Gastrocnemius medialis (tissue), 4 donors: ENCODE results near the gene MTCL1. TPM values are rescaled to one million over a fixed set of nuclear protein-coding genes. Genes with fewer than 3 reads are reported as not detected.
A peak's percentile ranks its signal among the peaks of the same experiment; 100 is the strongest.

Experiments
- ATAC-seq, 2 donors: fragments of 150-250 bp; one replicate each; pipeline ENCODE4 v1.9.1; 2016
- DNase-seq, 2 donors: peaks; one replicate each; pipeline ENCODE4 v3.0.0-alpha.2; 2019
- H3K27ac ChIP-seq, 4 donors: fragments of 200-600 bp; sonication (generic); 1 replicate in 1 of 4; 2 replicates in 3 of 4; pipeline ENCODE4 v1.5.1; 2016 to 2018; ENCODE audit warnings: mild to moderate bottlenecking in 2 of 4, moderate library complexity in 1 of 4
- H3K27me3 ChIP-seq, 3 donors: fragments of 200-600 bp; sonication (generic) in 2 of 3; 1 replicate in 1 of 3; 2 replicates in 2 of 3; pipeline versions ENCODE4 v1.5.1 to v1.6.0; 2016 to 2019; ENCODE audit warnings: mild to moderate bottlenecking in 1 of 3, moderate library complexity in 1 of 3
- H3K36me3 ChIP-seq, 2 donors: fragments of 200-600 bp; sonication (generic) in 1 of 2; one replicate each; pipeline ENCODE4 v1.5.1; 2017 to 2018
- H3K4me1 ChIP-seq, 2 donors: fragments of 200-600 bp; sonication (generic) in 1 of 2; one replicate each; pipeline ENCODE4 v1.5.1; 2016 to 2017; ENCODE audit warnings: mild to moderate bottlenecking in 2 of 2
- H3K4me3 ChIP-seq, 4 donors: fragments of 200-600 bp; sonication (generic) in 3 of 4; 1 replicate in 1 of 4; 2 replicates in 3 of 4; pipeline ENCODE4 v1.5.1; 2016 to 2019; ENCODE audit warnings: mild to moderate bottlenecking in 2 of 4
- H3K9me3 ChIP-seq, 3 donors: fragments of 200-600 bp; sonication (generic) in 2 of 3; 1 replicate in 1 of 3; 2 replicates in 2 of 3; pipeline ENCODE4 v1.5.1; 2016 to 2019
- CTCF ChIP-seq, 5 experiments: fragments of 450-650 bp in 3 of 5; fragments of 200-600 bp in 2 of 5; sonication (generic) in 2 of 5; IDR thresholded peaks in 4 of 5; conservative IDR thresholded peaks in 1 of 5; 1 replicate in 4 of 5; 2 replicates in 1 of 5; pipeline ENCODE4 v1.5.1; 2016 to 2019; ENCODE audit warnings: antibody characterized with exemption in 5 of 5, mild to moderate bottlenecking in 3 of 5, moderate library complexity in 3 of 5
- POLR2A ChIP-seq, 2 donors: fragments of 450-650 bp; IDR thresholded peaks; one replicate each; pipeline ENCODE4 v1.6.1; 2017; ENCODE audit warnings: antibody characterized with exemption in 2 of 2, mild to moderate bottlenecking in 2 of 2, moderate library complexity in 2 of 2
- in situ Hi-C, 4 donors: fragments of 200-750 bp; cut with MboI; loops; one replicate each; pipeline versions ENCODE4 v1.15.0 to v1.8.0; 2017; ENCODE audit warnings: low sequenced_read_pairs in 4 of 4
- intact Hi-C: fragments of 100-400 bp; cut with DNase I; formaldehyde crosslinking; loops from one replicate; pipeline ENCODE4 v1.15.1; 2023; ENCODE audit warnings: low total_unique reads
- total RNA-seq, 4 donors: library from RNA; depleted of rRNA; stranded (reverse); fragments of >200 nt; gene quantifications; one replicate each; pipeline versions ENCODE4 v1.1.0 to v1.2.3, GENCODE V29; 2016

MTCL1 gene
- total RNA-seq, 4 donors from 2014 or later: 2.0 to 8.6 (median 3.5) TPM

GRCh38 chr18:8794934-8795280 is 89.6 kb downstream of the MTCL1 start:
- no peaks in the 10 kb centered on the region for H3K9me3 ChIP-seq
- TF ChIP-seq POLR2A (IDR thresholded peaks at IDR 0.05) (no peak), CTCF (IDR thresholded peaks at IDR 0.05 in 4 of 5, conservative IDR thresholded peaks at IDR 0.05 in 1 of 5) (no peak)
- H3K27ac ChIP-seq: no peak overlapping the region
- H3K4me3 ChIP-seq: no peak overlapping the region
- H3K36me3 ChIP-seq: no peaks in the 10 kb centered on the region
- in situ Hi-C loops (no loop called here), intact Hi-C loops (loop anchor here (10.0 kb wide), 1 partner anchor 190 kb away; no protein-coding TSS in a partner anchor)
- no peak for DNase-seq
- ATAC-seq: no peak
- peaks cover 5 to 14% of the 10 kb centered on the region in 2 donors for H3K4me1 ChIP-seq
- H3K27me3 ChIP-seq: no peaks in the 10 kb centered on the region

GRCh38 chr18:8795586-8796325 is 90.4 kb downstream of the MTCL1 start:
- TF ChIP-seq CTCF (IDR thresholded peaks at IDR 0.05 in 4 of 5, conservative IDR thresholded peaks at IDR 0.05 in 1 of 5) (no peak), POLR2A (IDR thresholded peaks at IDR 0.05) (no peak)
- no peak for DNase-seq
- no peak overlapping the region for H3K27ac ChIP-seq
- H3K4me3 ChIP-seq: no peak overlapping the region
- no peaks in the 10 kb centered on the region for H3K9me3 ChIP-seq
- in situ Hi-C loops (no loop called here), intact Hi-C loops (loop anchor here (10.0 kb wide), 1 partner anchor 189 kb away; no protein-coding TSS in a partner anchor)
- peaks cover 8 to 14% of the 10 kb centered on the region in 2 donors for H3K4me1 ChIP-seq
- ATAC-seq: no peak
- no peaks in the 10 kb centered on the region for H3K27me3 ChIP-seq
- H3K36me3 ChIP-seq: no peaks in the 10 kb centered on the region

GRCh38 chr18:8797206-8797605 is 91.8 kb downstream of the MTCL1 start:
- Histone ChIP-seq H3K4me1 (peaks cover 8 to 14% of the 10 kb centered on the region in 2 donors), H3K27me3 (no peaks in the 10 kb centered on the region), H3K4me3 (no peak overlapping the region), H3K36me3 (no peaks in the 10 kb centered on the region), H3K9me3 (no peaks in the 10 kb centered on the region), H3K27ac (no peak overlapping the region)
- in situ Hi-C loops (no loop called here), intact Hi-C loops (loop anchor here (10.0 kb wide), 1 partner anchor 188 kb away; no protein-coding TSS in a partner anchor)
- ATAC-seq (no peak), DNase-seq (no peak)
- TF ChIP-seq CTCF (IDR thresholded peaks at IDR 0.05 in 4 of 5, conservative IDR thresholded peaks at IDR 0.05 in 1 of 5): no peak
- no peak for TF ChIP-seq POLR2A (IDR thresholded peaks at IDR 0.05)

GRCh38 chr18:8799001-8799400 is 93.6 kb downstream of the MTCL1 start:
- in situ Hi-C loops (no loop called here), intact Hi-C loops (loop anchor here (10.0 kb wide), 1 partner anchor 186 kb away; no protein-coding TSS in a partner anchor)
- H3K27me3 ChIP-seq: no peaks in the 10 kb centered on the region
- H3K27ac ChIP-seq: no peak overlapping the region
- TF ChIP-seq POLR2A (IDR thresholded peaks at IDR 0.05): no peak
- TF ChIP-seq CTCF (IDR thresholded peaks at IDR 0.05 in 4 of 5, conservative IDR thresholded peaks at IDR 0.05 in 1 of 5): no peak
- H3K36me3 ChIP-seq: no peaks in the 10 kb centered on the region
- H3K9me3 ChIP-seq: no peaks in the 10 kb centered on the region
- ATAC-seq: peak in 1 of 2 donors; percentile 36
- DNase-seq: peak; percentile 6 to 26
- H3K4me3 ChIP-seq: no peak overlapping the region
- H3K4me1 ChIP-seq: peaks cover 8 to 14% of the 10 kb centered on the region in 2 donors
